SK-N-SH treated with all-trans-retinoic acid at 6 μM for 48 hours (cell line): ENCODE data around the gene CACNA1C.

Experiments
- ATAC-seq: fragments of 200-7000 bp; cut with Tn5 transposase; 3 replicates; pipeline ENCODE4 v1.9.1; 2020; ENCODE audit warnings: mild to moderate bottlenecking, moderate library complexity
- ARNTL ChIP-seq: fragments of 450-650 bp; formaldehyde crosslinking; IDR thresholded peaks from 2 replicates; pipeline ENCODE4 v1.5.0; 2020; ENCODE audit warnings: low read depth, mild to moderate bottlenecking, moderate library complexity, borderline replicate concordance
- CSDC2 ChIP-seq: fragments of 250-450 bp; sonication (Bioruptor Pico); IDR thresholded peaks from 2 replicates; pipeline ENCODE4 v1.5.0; 2020; ENCODE audit warnings: mild to moderate bottlenecking, moderate library complexity
- ESRRG ChIP-seq: fragments of 250-450 bp; sonication (Bioruptor Pico); IDR thresholded peaks from 2 replicates; pipeline ENCODE4 v1.6.1; 2021; ENCODE audit warnings: mild to moderate bottlenecking
- GLIS3 ChIP-seq: fragments of 250-450 bp; sonication (Bioruptor Pico); IDR thresholded peaks from 2 replicates; pipeline ENCODE4 v1.5.0; 2020; ENCODE audit warnings: mild to moderate bottlenecking, moderate library complexity
- ISL1 ChIP-seq: fragments of 250-450 bp; sonication (Bioruptor Pico); IDR thresholded peaks from 2 replicates; pipeline ENCODE4 v2.1.2; 2022; ENCODE audit warnings: mild to moderate bottlenecking, moderate library complexity
- OSR1 ChIP-seq: fragments of 250-450 bp; sonication (Bioruptor Pico); IDR thresholded peaks from 2 replicates; pipeline ENCODE4 v1.8.0; 2022; ENCODE audit warnings: moderate library complexity, mild to moderate bottlenecking, inconsistent platforms
- PPARA ChIP-seq: fragments of 250-450 bp; sonication (Bioruptor Pico); IDR thresholded peaks from 2 replicates; pipeline ENCODE4 v1.5.0; 2020; ENCODE audit warnings: mild to moderate bottlenecking, borderline replicate concordance
- RARB ChIP-seq: fragments of 250-450 bp; sonication (Bioruptor Pico); IDR thresholded peaks from 2 replicates; pipeline ENCODE4 v1.8.0; 2021; ENCODE audit warnings: mild to moderate bottlenecking, moderate library complexity
- SNAI2 ChIP-seq: fragments of 250-450 bp; sonication (Bioruptor Pico); IDR thresholded peaks from 2 replicates; pipeline ENCODE4 v1.5.0; 2020; ENCODE audit warnings: mild to moderate bottlenecking, moderate library complexity
- TCF4 ChIP-seq: fragments of 250-450 bp; sonication (Bioruptor Pico); IDR thresholded peaks from 2 replicates; pipeline ENCODE4 v1.8.0; 2021; ENCODE audit warnings: mild to moderate bottlenecking, moderate library complexity, borderline replicate concordance
- ZFP3 ChIP-seq: fragments of 250-450 bp; sonication (Bioruptor Pico); IDR thresholded peaks from 2 replicates; pipeline ENCODE4 v1.5.0; 2020; ENCODE audit warnings: mild to moderate bottlenecking, moderate library complexity
- ZFP30 ChIP-seq: fragments of 450-650 bp; formaldehyde crosslinking; IDR thresholded peaks from 2 replicates; pipeline ENCODE4 v1.5.0; 2022; ENCODE audit warnings: mild to moderate bottlenecking, moderate library complexity
- ZNF565 ChIP-seq: fragments of 450-650 bp; formaldehyde crosslinking; conservative IDR thresholded peaks from 2 replicates; pipeline ENCODE4 v1.5.0; 2020; ENCODE audit warnings: low read depth, mild to moderate bottlenecking, moderate library complexity
- ZNF70 ChIP-seq: fragments of 450-650 bp; formaldehyde crosslinking; IDR thresholded peaks from 2 replicates; pipeline ENCODE4 v1.5.0; 2020; ENCODE audit warnings: mild to moderate bottlenecking, moderate library complexity
- TF ChIP-seq, protein P1 (sequence below): fragments of 250-450 bp; sonication (Bioruptor Pico); IDR thresholded peaks from 2 replicates; pipeline ENCODE4 v1.8.0; 2021; ENCODE audit warnings: low read depth, mild to moderate bottlenecking, moderate library complexity, borderline replicate concordance
- TF ChIP-seq, protein P2 (sequence below): fragments of 250-450 bp; sonication (Bioruptor Pico); IDR thresholded peaks from 2 replicates; pipeline ENCODE4 v1.8.0; 2020; ENCODE audit warnings: mild to moderate bottlenecking, moderate library complexity, borderline replicate concordance
- TF ChIP-seq, protein P3 (sequence below): fragments of 250-450 bp; sonication (Bioruptor Pico); IDR thresholded peaks from 2 replicates; pipeline ENCODE4 v1.5.1; 2020; ENCODE audit warnings: low read depth, mild to moderate bottlenecking, moderate library complexity

The CACNA1C gene

DNA sequence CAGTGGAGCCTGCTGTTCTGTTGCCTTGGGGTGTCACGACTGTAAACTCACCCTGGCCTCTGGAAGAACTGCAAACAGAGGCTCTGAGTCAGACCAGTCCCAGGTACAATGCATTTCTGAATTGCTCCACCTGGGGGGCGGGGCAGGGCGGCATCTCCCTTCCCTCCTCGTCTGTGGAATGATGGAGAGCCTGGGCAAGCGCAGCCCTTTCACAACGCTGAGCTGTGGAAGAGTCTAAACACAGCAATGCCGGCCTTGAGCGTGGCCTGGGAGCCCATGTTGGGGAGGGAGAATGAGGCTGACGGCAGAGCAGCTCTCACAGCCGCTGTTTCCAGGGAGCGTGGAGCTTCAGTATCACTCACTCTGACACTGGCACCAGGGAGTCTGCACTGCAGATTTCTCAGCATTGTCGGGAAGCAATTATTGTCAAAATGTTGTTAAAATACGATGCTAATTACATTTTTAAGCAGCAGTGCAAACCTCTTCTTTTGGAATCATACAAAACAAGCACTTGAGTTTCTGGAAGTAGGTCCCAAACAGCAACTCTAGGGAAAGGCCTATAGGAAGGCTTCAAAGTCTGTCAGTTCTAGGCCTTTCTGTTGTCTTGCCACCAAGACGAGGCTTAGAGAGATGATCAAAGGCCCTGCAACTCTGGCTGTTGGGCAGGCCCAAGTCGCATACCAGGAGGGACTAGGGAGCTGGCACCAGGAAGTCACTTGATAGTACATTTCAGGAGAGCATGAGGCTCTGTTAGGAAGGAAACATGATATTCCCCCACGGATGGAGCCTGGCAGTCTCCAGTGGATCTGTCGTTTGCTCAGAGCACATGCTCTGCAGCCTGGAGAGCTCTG, 498.0 kb downstream of the CACNA1C start:
- ATAC-seq: no peak

DNA sequence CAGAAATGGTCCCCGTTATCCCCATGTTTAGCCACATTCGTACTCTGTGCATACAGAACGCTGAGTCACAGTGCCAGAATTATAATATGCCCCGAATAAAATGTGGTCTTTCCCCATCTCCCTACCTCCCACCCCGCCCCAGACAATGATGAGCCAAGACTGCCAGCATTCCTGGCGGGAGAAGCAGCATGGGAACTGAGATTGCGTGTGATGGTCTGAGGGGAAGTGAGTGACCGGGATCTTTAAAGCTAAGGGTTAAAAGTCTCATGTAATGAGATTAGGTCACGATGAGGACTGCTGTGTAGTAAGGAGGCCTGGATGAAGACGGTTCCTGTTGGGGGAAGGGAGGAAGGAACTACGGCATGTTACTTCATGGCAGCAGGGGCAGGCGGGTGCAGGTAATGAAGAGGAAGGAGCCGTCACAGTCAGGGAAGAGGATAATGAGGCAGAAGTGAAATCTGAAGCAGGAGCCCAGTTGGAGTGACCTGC, 498.7 kb downstream of the CACNA1C start:
- TF ChIP-seq GLIS3 (CRISPR knock-in tag): no peak
- no peak for TF ChIP-seq OSR1 (CRISPR knock-in tag)
- no peak for TF ChIP-seq TCF4 (CRISPR knock-in tag)
- no peak for TF ChIP-seq ARNTL
- ATAC-seq: no peak

More for the DNA sequence above, 498.0 kb downstream of the CACNA1C start:
- no peak for TF ChIP-seq PPARA (CRISPR knock-in tag)
- TF ChIP-seq OSR1 (CRISPR knock-in tag): no peak

DNA sequence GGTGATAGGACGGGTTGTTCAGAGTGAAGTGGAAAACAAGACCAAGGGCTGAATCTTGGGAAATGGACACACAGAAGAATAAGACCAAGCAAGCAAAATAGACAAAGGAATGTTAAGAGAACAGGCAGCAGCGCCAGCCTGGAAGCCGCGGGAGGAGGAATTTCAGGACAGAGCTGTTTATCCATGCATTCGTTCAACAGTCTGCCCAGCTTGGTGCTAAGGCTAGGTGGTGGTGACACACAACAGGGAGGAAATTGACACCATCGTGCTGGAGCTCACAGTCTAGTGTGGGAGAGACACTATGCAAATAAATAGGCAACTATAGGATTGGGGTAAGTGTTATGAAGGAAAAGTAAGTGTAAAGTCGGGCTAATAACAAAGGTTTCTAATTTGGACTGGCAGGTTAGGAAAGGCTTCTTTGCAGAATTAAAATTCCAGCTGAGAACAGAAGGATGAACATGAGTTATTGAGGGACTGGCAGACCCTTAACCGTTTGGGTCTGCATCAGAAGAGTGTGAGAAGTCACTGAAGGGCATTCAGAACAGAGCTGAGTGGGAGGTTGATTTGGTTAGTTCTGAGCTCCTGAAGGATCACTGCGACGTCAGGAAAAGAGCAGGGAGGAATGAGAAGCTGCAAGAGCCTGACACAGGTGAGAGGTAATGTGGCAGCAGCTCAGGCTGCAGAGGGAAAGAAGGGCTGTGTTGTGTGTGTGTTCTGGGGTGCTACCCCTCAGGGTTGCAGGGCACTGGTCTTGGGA, 499.4 kb downstream of the CACNA1C start:
- TF ChIP-seq SNAI2 (CRISPR knock-in tag) (no peak), ZNF565 (CRISPR knock-in tag) (no peak), ZFP30 (no peak), GLIS3 (CRISPR knock-in tag) (no peak)
- TF ChIP-seq, protein P1, sequence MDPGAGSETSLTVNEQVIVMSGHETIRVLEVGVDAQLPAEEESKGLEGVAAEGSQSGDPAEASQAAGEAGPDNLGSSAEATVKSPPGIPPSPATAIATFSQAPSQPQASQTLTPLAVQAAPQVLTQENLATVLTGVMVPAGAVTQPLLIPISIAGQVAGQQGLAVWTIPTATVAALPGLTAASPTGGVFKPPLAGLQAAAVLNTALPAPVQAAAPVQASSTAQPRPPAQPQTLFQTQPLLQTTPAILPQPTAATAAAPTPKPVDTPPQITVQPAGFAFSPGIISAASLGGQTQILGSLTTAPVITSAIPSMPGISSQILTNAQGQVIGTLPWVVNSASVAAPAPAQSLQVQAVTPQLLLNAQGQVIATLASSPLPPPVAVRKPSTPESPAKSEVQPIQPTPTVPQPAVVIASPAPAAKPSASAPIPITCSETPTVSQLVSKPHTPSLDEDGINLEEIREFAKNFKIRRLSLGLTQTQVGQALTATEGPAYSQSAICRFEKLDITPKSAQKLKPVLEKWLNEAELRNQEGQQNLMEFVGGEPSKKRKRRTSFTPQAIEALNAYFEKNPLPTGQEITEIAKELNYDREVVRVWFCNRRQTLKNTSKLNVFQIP (CRISPR knock-in tag): no peak
- no peak for ATAC-seq

DNA sequence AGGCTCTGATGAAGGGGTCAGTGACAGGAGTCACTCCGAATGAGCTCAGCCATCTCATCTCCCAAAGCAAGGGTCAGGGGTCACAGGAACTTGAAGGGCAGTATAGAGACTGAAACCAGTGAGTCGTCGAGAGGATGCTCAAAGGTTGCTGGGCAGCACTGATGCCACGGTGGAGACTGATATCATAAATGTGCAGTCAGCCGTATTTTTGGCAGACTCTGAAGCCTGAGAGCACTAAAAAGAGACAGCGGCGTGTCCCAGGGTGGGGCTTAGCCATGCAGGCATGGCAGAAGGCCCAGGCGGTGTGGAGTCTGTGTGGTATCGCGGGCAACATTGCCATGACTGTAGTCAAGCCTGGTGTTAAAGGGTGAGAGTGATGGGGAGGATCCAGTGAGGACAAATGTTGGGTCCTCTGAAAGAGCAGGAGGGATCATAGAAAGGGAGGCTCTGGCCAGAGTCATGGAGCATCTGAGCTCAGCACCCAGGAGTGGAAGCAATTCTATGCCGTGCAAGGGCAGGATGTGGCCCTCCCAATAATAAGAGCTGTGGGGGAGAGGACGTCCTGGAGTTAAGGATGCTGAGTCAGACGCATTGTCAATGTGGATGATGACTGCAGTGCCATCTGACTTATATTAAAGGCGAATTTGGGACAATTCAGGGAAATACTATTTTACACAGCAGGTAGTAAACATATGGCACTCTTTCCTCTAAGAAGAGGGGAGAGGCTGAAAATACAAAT, 500.8 kb downstream of the CACNA1C start:
- TF ChIP-seq ESRRG (CRISPR knock-in tag): no peak
- TF ChIP-seq ZNF70 (CRISPR knock-in tag): no peak

DNA sequence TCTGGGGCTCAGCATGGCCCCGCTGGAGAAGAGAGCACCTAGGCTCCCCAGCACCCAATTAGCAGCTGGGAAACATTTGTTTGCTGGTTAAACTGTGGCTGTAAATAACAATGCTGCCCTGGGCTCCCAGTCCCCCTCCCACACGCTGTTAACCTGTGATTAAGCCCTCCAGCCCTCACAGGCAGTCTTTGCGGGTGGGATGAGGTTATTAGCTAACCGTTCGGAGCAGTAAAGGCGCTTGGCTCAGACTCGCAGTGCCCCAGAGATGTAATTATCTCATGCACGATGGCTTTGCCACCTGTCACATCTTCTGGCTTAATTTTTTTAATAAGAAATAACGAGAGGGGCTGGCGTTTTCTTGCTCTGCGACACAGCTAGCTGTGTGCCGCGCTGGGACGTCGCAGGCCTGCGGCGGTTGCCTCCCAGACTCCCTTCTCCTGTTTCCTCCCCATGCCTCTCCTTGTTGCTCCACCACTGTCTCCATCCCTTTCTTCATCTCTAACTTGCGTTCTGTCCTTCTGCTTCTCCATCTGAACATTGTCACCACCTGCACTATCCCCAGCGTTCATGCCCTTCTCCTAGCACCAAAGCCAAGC, 502.8 kb downstream of the CACNA1C start:
- no peak for TF ChIP-seq PPARA (CRISPR knock-in tag)
- ATAC-seq: no peak

More for the DNA sequence above, 500.8 kb downstream of the CACNA1C start:
- no peak for ATAC-seq

DNA sequence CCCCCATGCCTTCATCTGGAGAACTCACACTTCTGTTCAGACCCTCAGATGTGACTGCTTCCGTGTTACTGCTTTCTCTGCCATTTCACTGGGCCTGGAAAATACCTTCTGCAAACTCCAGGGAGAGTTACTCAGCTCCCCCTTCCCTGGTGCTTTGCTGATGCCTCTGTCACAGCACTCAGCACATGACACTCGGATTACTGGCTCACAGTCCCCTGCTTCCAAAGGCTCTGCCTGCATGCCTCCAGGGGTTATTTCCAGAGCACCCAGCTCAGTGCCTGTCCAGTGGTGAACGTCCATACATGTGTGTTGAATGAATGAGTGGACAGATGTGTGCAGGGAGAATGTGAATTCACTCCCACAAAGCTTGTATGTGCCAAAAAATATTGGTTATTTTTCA, 504.8 kb downstream of the CACNA1C start:
- ATAC-seq: peak; percentile 18; the same call in 1 of the 3 replicates
- no peak for TF ChIP-seq ZFP3

DNA sequence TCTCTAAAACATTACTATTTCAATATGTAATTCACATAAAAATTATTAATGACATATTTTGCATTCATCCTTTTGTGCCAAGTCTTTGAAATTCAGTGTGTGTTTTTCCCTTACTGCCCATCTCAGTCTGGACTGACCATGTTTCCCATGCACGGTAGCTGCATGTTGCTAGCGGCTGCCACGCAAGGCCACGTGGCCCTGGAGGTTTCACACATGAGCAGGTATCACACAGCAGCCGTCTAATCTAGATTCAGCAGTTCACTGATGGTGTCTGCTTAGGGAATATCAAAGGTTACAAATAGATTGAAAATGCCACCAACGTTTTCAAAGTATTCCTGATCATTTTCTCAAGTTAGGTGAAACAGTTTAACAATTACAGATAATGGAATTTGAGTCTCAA, 507.1 kb downstream of the CACNA1C start:
- TF ChIP-seq CSDC2 (CRISPR knock-in tag) (no peak), ZNF565 (CRISPR knock-in tag) (no peak), SNAI2 (CRISPR knock-in tag) (no peak), ISL1 (CRISPR knock-in tag) (no peak), RARB (CRISPR knock-in tag) (no peak), ARNTL (no peak)
- TF ChIP-seq, protein P2, sequence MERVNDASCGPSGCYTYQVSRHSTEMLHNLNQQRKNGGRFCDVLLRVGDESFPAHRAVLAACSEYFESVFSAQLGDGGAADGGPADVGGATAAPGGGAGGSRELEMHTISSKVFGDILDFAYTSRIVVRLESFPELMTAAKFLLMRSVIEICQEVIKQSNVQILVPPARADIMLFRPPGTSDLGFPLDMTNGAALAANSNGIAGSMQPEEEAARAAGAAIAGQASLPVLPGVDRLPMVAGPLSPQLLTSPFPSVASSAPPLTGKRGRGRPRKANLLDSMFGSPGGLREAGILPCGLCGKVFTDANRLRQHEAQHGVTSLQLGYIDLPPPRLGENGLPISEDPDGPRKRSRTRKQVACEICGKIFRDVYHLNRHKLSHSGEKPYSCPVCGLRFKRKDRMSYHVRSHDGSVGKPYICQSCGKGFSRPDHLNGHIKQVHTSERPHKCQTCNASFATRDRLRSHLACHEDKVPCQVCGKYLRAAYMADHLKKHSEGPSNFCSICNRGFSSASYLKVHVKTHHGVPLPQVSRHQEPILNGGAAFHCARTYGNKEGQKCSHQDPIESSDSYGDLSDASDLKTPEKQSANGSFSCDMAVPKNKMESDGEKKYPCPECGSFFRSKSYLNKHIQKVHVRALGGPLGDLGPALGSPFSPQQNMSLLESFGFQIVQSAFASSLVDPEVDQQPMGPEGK (CRISPR knock-in tag): no peak
- TF ChIP-seq, protein P3, sequence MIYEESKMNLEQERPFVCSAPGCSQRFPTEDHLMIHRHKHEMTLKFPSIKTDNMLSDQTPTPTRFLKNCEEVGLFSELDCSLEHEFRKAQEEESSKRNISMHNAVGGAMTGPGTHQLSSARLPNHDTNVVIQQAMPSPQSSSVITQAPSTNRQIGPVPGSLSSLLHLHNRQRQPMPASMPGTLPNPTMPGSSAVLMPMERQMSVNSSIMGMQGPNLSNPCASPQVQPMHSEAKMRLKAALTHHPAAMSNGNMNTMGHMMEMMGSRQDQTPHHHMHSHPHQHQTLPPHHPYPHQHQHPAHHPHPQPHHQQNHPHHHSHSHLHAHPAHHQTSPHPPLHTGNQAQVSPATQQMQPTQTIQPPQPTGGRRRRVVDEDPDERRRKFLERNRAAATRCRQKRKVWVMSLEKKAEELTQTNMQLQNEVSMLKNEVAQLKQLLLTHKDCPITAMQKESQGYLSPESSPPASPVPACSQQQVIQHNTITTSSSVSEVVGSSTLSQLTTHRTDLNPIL: no peak
- ATAC-seq: no peak
